ENCODE measurements around the gene GPR157. TPM values are rescaled to one million over a fixed set of nuclear protein-coding genes. Genes with fewer than 3 reads are reported as not detected.

GPR157 gene
- total RNA-seq, 1 experiment from 2014 or later = 4.7 TPM

GRCh38 chr1:9062846-9063245 lies 66.1 kb downstream of the GPR157 start:
- DNase-seq (ENCODE audit: low read depth) = no peak

GRCh38 chr1:9062021-9062471 lies 66.9 kb downstream of the GPR157 start:
- peak; percentile 89 for DNase-seq (ENCODE audit: low read depth)

- DNase-seq (ENCODE audit: low read depth) = peak; percentile 74
Measured at GRCh38 chr1:9061252-9061960, 67.5 kb downstream of the GPR157 start.

- no peak for DNase-seq (ENCODE audit: low read depth)
Measured at GRCh38 chr1:9059891-9060744, 68.8 kb downstream of the GPR157 start.

GRCh38 chr1:9058465-9058864 lies 70.4 kb downstream of the GPR157 start:
- no peak for DNase-seq (ENCODE audit: low read depth)

GRCh38 chr1:9057851-9058250 lies 71.1 kb downstream of the GPR157 start:
- DNase-seq (ENCODE audit: low read depth) = no peak

DNA sequence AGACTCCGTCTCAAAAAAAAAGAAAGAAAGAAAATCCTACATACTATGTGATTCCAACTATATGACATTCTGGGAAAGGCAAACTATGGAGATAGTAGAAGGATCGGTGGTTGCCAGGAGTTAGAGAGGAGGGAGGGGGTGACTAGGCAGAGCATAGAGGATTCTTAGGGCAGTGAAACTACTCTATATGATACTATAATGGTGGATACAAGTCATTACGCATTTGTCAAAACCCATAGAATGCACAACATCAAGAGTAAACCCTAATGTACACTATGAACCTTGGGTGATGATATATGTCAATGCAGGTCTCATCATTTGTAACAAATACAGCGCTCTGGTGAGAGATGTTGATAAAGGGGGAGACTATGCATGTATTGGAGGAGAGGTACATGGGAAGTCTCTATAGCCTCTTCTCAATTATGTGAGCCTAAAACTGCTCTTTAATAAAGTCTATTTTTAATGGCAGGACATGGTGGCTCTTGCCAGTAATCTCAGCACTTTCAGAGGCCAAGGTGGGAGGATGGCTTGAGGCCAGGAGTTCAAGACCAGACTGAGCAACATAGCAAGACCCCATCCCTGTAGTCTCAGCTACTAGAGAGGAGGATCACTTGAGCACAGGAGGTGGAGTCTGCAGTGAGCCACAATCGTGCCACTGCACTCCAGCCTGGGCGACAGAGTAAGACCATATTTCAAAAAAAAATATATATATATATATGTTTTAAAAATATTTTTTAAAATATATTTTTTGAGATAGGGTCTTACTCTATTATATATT lies 76.4 kb downstream of the GPR157 start:
- no peak for DNase-seq (ENCODE audit: low read depth)

DNA sequence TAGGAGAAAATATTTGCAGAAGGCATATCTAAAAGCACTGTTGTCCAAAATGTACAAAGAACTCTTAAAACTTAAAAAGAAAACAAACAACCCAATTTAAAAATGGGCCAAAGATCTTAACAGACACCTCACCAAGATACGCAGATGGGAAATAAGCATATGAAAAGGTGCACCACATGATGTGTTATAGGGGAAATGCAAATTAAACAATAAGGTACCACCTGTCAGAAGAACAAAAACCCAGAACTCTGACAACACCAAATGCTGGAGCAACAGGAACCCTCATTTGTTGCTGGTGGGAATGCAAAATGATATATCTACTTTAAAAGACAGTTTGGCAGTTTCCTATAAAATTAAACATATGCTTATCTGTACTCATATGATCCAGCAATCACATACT lies 77.5 kb downstream of the GPR157 start:
- no peak for DNase-seq (ENCODE audit: low read depth)

DNA sequence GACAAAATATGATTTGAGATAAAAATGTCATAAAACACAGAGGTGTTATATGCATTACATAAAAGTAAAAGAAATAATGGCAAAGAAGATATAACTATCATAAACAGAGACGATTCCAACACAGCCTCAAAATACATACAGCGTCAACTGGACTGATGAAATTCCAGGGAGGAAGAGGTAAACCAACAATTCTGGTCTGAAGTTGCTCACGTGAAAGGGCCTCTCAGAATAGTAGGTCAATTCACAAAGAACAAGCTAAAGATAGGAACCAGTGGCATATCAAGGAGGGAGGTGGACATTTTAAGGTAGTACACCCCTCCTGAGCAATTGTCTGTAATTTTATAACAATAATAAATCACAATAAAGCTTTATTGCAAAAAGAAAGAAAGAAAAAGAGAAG lies 78.1 kb downstream of the GPR157 start:
- no peak for DNase-seq (ENCODE audit: low read depth)

Other genes with a start within 250 kb of the GPR157 start
- not detected in 2 replicates for gene CA6, start 183.2 kb downstream of the GPR157 start, total RNA-seq (2014; rRNA removed; shearing (Covaris generic))
- not detected in 2 replicates for gene SLC2A7, start 102.7 kb downstream of the GPR157 start, total RNA-seq (2014; rRNA removed; shearing (Covaris generic))
- 4.3 and 6.9 TPM in 2 replicates for gene SLC2A5, start 59.5 kb downstream of the GPR157 start, total RNA-seq (2014; rRNA removed; shearing (Covaris generic))
- gene H6PD, start 105.7 kb upstream of the GPR157 start, total RNA-seq (2014; rRNA removed; shearing (Covaris generic)) = 8.4 and 10.2 TPM in 2 replicates
- 7.6 and 10.3 TPM in 2 replicates for gene SPSB1, start 163.8 kb upstream of the GPR157 start, total RNA-seq (2014; rRNA removed; shearing (Covaris generic))